Amniotic stem cell (primary cell): ENCODE data around the gene OOSP4B.
"Not testable (repeated sequence)": the region's sequence is repeated elsewhere in the genome, so short reads cannot be mapped to it uniquely, and the experiment has no call there.

Experiments
- DNase-seq: peaks from one replicate; lab custom pipeline; 2025; lab: John Stamatoyannopoulos, UW

The OOSP4B gene

DNA sequence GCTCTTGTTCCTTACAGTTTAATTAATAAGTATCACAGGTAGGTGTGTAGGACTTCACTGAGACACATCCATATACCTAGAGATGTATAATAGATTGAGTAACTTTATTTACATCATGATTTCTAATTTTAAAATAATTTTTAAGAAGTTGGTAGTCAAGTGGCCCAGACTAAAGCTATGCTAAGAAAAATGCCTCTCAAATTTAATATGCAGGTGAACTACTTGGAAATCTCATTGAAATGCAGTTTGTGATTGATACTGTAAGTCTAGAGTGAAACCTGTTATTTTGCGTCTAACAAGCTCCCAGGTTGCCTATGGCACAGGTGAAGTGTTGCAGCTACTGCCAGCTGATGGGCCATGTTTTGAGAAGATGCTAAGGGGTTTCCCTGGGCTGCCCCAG is at the start of gene OOSP4B:
Gene OOSP4B (plus strand): TSS at position 301 of the 400 bp plus-strand sequence.
- DNase-seq, result no peak

GRCh38 chr11:59967677-59968394 is 49.1 kb upstream of the OOSP4B start:
- DNase-seq, result no peak

GRCh38 chr11:59968395-59968783 is 48.6 kb upstream of the OOSP4B start:
- DNase-seq, result no peak

DNA sequence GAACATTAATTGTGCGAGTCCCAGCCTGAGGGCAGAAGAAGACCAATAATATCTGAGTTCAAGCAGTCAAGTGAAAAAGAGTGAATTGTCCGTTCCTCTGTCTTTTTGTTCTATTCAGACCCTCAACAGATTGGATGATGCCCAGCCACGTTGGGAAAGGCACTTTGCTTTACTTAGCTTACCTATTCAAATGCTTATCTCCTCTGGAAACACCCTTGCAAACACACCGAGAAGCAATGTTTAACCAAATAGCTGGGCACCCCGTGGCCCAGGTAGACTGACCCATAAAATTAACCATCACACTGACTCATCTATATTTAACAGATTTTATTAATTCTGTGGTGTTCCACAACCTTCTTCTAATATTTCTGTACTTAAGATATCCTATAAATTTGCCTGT is 43.9 kb upstream of the OOSP4B start:
- DNase-seq, result no peak

GRCh38 chr11:59981106-59981770 is 35.7 kb upstream of the OOSP4B start:
- DNase-seq, result no peak

- not testable (repeated sequence) for DNase-seq
These were observed 34.9 kb upstream of the OOSP4B start for GRCh38 chr11:59982037-59982436.

DNA sequence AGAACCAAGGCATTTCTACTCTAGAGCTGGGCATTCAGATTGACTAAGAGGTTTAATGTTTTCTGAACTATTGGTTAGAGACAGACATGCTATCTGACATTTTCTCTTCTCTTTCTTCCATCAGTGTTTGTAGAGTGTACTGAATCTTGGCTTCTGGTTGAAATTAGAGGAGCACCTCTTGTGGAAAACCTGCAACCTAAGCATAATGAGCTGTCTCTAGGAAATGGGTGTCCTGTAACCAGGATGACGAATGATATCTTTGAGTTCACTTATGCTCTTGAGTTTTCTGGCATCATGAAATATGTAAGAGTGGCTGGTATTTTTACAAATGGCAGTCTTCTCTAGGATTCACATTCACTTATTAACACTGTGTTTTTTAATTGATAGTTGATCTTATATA is 33.8 kb upstream of the OOSP4B start:
- DNase-seq, result no peak

DNA sequence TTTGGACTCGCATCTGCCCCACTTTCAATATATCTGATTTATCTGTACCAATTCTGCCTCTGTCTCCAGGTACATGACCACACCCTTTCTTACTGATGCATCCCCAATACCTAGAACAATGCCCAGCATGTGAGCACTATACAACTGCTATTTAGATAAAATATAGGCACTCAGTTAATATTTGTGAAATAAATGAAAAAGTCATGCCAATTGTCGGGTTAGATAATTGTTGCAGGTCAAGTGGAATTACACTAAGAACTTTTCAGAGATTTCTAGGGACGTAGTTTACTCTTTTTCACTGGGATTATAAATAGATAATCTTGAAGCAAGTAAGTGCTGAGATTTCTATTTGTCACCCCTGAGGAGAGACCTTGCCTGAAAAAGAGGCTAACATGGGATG is 32.6 kb upstream of the OOSP4B start:
- DNase-seq, result no peak

GRCh38 chr11:59990421-59990820 is 26.6 kb upstream of the OOSP4B start:
- no peak for DNase-seq

DNA sequence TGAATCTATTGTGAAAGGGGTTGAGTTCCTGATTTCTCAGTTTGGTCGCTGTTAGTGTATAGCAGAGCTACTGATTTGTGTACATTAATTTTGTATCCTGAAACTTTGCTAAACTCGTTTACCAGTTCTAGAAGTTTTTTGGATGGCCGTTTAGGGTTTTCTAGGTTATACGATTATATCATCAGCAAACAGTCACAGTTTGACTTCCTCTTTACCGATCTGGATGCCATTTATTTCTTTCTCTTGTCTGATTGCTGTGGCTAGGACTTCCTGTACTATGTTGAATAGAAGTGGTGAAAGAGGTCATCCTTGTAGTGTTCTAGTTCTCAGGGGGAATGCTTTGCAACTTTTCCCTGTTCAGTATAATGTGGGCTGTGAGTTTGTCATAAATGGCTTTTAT is 24.6 kb upstream of the OOSP4B start:
- no peak for DNase-seq

- DNase-seq, result no peak
These were observed 19.2 kb upstream of the OOSP4B start for GRCh38 chr11:59997800-59998199.

- no peak for DNase-seq
These were observed 17.3 kb upstream of the OOSP4B start for GRCh38 chr11:59999691-60000090.

- DNase-seq, result no peak
These were observed 13.3 kb upstream of the OOSP4B start for GRCh38 chr11:60003729-60004128.

- no peak for DNase-seq
These were observed 11.6 kb upstream of the OOSP4B start for GRCh38 chr11:60005360-60005759.

- DNase-seq, result no peak
These were observed 1.1 kb downstream of the OOSP4B start for GRCh38 chr11:60018058-60018457.

DNA sequence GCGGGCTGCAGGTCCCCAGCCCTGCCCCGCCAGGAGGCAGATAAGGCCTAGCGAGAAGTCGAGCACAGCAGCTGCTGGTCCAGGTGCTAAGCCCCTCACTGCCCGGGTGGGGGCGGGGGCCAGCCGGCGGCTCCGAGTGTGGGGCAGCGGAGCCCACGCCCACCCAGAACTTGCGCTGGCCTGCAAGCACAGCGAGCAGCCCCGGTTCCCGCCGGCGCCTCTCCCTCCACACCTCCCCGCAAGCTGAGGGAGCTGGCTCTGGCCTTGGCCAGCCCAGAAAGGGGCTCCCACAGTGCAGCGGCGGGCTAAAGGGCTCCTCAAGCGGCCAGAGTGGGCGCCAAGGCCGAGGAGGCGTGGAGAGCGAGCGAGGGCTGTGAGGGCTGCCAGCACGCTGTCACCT is 3.4 kb downstream of the OOSP4B start:
- not testable (repeated sequence) for DNase-seq

DNA sequence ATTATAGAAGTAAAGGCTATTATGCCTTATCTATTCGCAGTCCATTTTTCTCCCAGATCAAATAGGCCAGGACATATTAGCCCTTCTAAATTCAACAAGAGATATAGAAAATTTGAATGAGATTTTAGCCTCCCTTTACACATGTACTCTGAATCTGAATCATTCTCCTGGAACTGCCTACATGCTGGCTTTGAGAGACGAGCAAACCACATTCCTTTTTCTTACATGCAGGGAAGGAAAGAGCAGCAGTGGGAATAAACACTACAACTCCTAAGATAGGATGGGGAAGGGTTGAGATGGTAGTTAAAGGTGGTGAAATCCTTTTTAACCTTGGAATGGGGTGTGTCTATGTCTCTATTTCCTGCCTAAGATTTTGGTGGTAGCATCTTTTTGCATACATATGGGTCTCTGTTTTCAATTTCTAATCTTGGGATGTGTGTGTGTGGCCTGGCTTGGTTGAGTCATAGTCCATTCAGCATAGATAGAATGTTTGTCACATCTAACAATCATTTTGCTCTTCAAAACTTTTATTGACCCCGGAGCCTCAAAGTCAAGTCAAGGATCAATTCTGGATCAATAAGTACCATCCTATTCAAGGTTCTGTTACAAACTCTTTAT is 12.1 kb downstream of the OOSP4B start:
- DNase-seq, result no peak

DNA sequence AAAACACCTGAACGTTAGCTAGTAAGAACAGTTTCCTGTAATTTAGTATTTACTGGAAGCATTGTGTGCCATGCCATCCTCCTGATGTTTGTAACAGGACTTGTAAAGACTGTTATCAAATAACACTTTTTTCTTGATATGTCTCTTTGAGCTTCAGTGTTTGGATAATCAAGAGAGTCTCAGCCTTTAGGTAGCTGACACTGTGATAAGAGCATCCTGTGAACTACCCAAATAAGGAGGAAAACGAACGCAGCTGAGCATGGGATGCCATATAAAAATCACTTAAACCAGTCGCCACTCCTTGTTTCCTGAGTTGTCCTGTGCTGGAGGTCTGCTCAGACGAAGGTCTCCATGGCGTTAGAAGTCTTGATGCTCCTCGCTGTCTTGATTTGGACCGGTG is 23.1 kb downstream of the OOSP4B start, which contains the start of gene OOSP2:
Gene OOSP2 (plus strand): TSS at position 301 of the 400 bp plus-strand sequence. CDS start 51 bp downstream, at position 352.
- DNase-seq, result no peak

DNA sequence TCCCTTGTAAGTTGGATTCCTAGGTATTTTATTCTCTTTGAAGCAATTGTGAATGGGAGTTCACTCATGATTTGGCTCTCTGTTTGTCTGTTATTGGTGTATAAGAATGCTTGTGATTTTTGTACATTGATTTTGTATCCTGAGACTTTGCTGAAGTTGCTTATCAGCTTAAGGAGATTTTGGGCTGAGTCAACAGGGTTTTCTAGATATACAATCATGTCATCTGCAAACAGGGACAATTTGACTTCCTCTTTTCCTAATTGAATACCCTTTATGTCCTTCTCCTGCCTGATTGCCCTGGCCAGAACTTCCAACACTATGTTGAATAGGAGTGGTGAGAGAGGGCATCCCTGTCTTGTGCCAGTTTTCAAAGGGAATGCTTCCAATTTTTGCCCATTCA is 33.4 kb downstream of the OOSP4B start:
- DNase-seq, result not testable (repeated sequence)

DNA sequence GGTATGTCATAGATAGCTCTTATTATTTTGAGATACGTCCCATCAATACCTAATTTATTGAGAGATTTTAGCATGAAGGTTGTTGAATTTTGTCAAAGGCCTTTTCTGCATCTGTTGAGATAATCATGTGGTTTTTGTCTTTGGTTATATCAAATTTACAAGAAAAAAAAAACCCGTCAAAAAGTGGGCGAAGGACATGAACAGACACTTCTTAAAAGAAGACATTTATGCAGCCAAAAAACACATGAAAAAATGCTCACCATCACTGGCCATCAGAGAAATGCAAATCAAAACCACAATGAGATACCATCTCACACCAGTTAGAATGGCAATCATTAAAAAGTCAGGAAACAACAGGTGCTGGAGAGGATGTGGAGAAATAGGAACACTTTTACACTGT is 33.9 kb downstream of the OOSP4B start:
- not testable (repeated sequence) for DNase-seq

GRCh38 chr11:60056349-60056969 is 39.5 kb downstream of the OOSP4B start, which contains the start of gene MS4A3:
Gene MS4A3, plus strand, starts transcription at chr11:60056665. Its CDS starts 4,496 bp downstream, at chr11:60061161.
- no peak for DNase-seq

DNA sequence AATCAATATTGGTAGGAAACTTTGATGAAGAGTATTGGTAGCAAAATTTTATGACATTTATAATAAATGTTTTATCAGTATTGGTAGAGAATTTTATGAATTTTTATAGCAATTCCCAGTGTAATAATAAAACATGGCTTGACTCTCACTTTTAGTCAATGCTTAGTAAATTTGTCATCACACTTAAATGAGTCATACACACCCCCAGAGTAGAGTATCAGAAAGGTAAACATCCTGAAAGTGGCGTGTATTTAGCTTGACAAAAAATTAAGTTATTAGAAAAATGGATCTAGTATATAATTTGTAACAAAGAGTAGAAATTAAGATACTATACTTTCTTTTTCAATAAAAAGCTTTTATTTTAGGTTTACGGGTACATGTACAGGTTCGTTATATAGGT is 42.1 kb downstream of the OOSP4B start:
- DNase-seq, result no peak
